ENCODE measurements around the gene CCNF.

DNA sequence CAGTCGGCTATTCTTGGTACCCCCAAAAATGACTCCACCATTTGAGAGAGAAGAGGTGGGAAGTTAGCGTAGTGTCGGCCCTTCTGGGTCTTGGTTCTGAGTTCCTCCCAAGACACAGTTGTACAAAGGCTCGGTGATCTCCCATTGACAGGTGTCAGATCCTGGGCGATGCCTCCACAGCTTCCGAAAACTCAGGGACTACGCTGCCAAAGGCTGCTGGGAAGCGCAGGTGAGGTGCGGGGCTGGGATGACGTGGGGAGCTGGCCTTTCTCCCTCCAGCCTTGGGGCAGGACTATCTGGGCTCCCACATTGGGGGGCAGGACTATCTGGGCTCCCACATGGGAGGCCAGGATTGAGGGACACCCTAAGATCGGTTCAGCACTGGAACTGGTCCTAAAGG, 10.4 kb downstream of the CCNF start:
- TF ChIP-seq EGR1 (IDR thresholded peaks at IDR 0.05) (no peak), RAD21 (IDR thresholded peaks at IDR 0.05; ENCODE audit: low read depth) (no peak)
- TF ChIP-seq, protein P1, sequence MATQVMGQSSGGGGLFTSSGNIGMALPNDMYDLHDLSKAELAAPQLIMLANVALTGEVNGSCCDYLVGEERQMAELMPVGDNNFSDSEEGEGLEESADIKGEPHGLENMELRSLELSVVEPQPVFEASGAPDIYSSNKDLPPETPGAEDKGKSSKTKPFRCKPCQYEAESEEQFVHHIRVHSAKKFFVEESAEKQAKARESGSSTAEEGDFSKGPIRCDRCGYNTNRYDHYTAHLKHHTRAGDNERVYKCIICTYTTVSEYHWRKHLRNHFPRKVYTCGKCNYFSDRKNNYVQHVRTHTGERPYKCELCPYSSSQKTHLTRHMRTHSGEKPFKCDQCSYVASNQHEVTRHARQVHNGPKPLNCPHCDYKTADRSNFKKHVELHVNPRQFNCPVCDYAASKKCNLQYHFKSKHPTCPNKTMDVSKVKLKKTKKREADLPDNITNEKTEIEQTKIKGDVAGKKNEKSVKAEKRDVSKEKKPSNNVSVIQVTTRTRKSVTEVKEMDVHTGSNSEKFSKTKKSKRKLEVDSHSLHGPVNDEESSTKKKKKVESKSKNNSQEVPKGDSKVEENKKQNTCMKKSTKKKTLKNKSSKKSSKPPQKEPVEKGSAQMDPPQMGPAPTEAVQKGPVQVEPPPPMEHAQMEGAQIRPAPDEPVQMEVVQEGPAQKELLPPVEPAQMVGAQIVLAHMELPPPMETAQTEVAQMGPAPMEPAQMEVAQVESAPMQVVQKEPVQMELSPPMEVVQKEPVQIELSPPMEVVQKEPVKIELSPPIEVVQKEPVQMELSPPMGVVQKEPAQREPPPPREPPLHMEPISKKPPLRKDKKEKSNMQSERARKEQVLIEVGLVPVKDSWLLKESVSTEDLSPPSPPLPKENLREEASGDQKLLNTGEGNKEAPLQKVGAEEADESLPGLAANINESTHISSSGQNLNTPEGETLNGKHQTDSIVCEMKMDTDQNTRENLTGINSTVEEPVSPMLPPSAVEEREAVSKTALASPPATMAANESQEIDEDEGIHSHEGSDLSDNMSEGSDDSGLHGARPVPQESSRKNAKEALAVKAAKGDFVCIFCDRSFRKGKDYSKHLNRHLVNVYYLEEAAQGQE (IDR thresholded peaks at IDR 0.05; ENCODE audit: low read depth) = no peak
